Measurements from ENCODE around the gene HMGCS1. TPM values are rescaled to one million over a fixed set of nuclear protein-coding genes. Genes with fewer than 3 reads are reported as not detected.

The HMGCS1 gene
- 10 to 100 TPM; 71.1 to 97.5 TPM for total RNA-seq
- 66.1 to 117 reads per million in 2 donors for total RNA-seq

GRCh38 chr5:43313035-43313853, at the start of gene HMGCS1:
HMGCS1 (minus strand) TSS chr5:43313412; CDS start chr5:43298965, 14,447 bp downstream.
- peaks cover 20% of the 10 kb centered on the region for H3K27me3 Mint-ChIP-seq
- DNase-seq (peak; percentile 95 to 97 (median 97)), ATAC-seq (peak; percentile 91)
- H3K9me3 ChIP-seq (ENCODE audit: control insufficient read depth, low read length, poor library complexity, severe bottlenecking), result no peaks in the 10 kb centered on the region
- peak within 1 kb of the TSS; percentile 98 for H3K4me3 Mint-ChIP-seq
- peaks cover 26% of the 10 kb centered on the region for H3K4me1 Mint-ChIP-seq
- H3K36me3 Mint-ChIP-seq (ENCODE audit: low read depth), result peaks cover 4% of the 10 kb centered on the region
- H3K27ac Mint-ChIP-seq, result peak within 1 kb of the TSS; percentile 91

DNA sequence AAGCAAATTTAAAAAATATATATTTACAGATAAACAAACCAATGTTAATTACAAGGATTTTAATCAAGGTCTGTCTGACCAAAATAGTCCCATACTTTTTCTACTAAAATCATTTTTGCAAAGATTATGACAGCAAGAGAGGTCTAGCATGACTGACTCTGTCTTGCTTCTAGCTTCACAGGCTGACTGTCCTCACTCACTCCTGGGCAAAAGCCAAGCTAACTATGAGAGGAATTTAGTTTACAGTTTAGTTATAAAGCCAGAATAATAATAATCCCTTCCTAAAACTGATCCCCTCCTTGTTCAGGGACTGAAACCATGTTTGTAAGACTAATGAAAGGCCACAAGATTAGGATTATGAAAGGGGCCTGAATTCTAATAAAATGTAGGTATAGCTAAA, 45.5 kb upstream of the HMGCS1 start:
- no peak overlapping the region for H3K4me3 Mint-ChIP-seq
- no peaks in the 10 kb centered on the region for H3K9me3 ChIP-seq (ENCODE audit: control insufficient read depth, low read length, poor library complexity, severe bottlenecking)

DNA sequence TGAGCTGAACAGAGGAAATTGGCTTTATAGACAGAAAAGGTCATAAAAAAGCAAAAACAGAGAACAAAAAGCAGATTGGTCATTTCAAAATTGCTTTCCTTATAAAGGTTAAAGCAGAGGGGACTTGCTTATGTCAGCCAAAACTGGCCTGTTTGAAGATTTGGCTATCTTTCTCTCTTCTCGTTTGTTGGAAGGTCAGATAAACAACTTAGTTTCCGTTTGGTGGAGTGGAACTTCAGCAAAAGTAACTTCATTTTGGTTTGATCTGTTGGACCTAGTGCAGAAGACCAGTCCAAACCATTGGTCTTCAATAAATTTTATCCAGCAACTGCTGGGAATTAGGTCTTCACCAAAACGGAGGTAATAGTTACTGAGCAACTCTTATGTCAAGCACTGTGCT, 45.1 kb upstream of the HMGCS1 start:
- no peaks in the 10 kb centered on the region for H3K36me3 Mint-ChIP-seq (ENCODE audit: low read depth)
- no peak overlapping the region for H3K4me3 Mint-ChIP-seq
- no peaks in the 10 kb centered on the region for H3K27me3 Mint-ChIP-seq
- H3K27ac Mint-ChIP-seq, result no peak overlapping the region
- H3K4me1 Mint-ChIP-seq, result no peaks in the 10 kb centered on the region
- ATAC-seq, result no peak
- no peak for DNase-seq
- H3K9me3 ChIP-seq (ENCODE audit: control insufficient read depth, low read length, poor library complexity, severe bottlenecking), result no peaks in the 10 kb centered on the region

More for the DNA sequence above, 45.5 kb upstream of the HMGCS1 start:
- no peak for ATAC-seq
- no peak overlapping the region for H3K27ac Mint-ChIP-seq
- H3K27me3 Mint-ChIP-seq, result no peaks in the 10 kb centered on the region
- H3K36me3 Mint-ChIP-seq (ENCODE audit: low read depth), result no peaks in the 10 kb centered on the region
- no peaks in the 10 kb centered on the region for H3K4me1 Mint-ChIP-seq
- no peak for DNase-seq

GRCh38 chr5:43357878-43358281, 44.7 kb upstream of the HMGCS1 start:
- ATAC-seq, result no peak

DNA sequence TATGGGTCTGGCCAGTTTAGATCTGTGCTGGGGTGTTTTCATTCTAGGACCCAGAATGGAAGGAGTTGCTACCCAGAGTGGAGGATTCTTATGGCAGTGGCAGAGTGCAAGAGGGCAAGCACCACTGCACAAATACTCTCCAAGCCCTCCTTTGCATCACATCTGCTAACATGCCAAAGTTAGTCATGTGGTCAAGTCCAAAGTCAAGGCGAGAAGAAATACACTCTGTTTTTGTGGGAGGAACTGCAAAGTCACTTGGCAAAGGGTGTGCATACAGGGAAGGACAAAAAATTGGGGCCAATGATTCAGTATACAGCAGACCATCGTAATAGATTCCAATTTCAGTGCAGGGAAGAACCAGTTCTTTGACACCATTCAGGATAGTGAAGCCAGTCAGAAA, 43.9 kb upstream of the HMGCS1 start:
- no peak for ATAC-seq
- H3K9me3 ChIP-seq (ENCODE audit: control insufficient read depth, low read length, poor library complexity, severe bottlenecking), result no peaks in the 10 kb centered on the region

More at GRCh38 chr5:43357878-43358281, 44.7 kb upstream of the HMGCS1 start:
- Mint-ChIP-seq H3K4me1 (no peaks in the 10 kb centered on the region), H3K36me3 (ENCODE audit: low read depth) (no peaks in the 10 kb centered on the region), H3K27me3 (no peaks in the 10 kb centered on the region), H3K27ac (no peak overlapping the region), H3K4me3 (no peak overlapping the region)
- DNase-seq, result no peak
- no peaks in the 10 kb centered on the region for H3K9me3 ChIP-seq (ENCODE audit: control insufficient read depth, low read length, poor library complexity, severe bottlenecking)

DNA sequence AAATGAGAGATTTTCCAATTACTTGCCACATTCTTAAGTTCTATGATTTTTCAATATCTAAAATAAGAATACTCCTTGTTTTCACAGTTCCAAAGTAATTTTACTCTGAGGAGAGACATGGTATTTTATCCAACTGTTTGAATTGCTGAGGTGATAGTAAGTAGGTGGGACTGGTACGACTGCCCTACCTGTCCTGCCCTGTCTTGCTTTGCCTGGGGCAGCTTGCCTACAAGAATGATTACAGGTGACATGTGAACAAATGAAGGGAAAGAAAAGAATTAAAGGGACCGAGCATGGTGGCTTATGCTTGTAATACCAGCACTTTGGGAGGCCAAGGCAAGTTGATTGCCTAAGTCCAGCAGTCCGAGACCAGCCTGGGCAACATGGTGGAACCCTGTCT, 41.6 kb upstream of the HMGCS1 start:
- H3K27ac Mint-ChIP-seq, result no peak overlapping the region
- H3K4me3 Mint-ChIP-seq, result no peak overlapping the region
- ATAC-seq (no peak), DNase-seq (no peak)
- peaks cover 10% of the 10 kb centered on the region for H3K27me3 Mint-ChIP-seq
- H3K9me3 ChIP-seq (ENCODE audit: control insufficient read depth, low read length, poor library complexity, severe bottlenecking), result no peaks in the 10 kb centered on the region
- H3K4me1 Mint-ChIP-seq, result no peaks in the 10 kb centered on the region
- peaks cover 2% of the 10 kb centered on the region for H3K36me3 Mint-ChIP-seq (ENCODE audit: low read depth)

More for the DNA sequence above, 43.9 kb upstream of the HMGCS1 start:
- Mint-ChIP-seq H3K27me3 (no peaks in the 10 kb centered on the region), H3K36me3 (ENCODE audit: low read depth) (no peaks in the 10 kb centered on the region), H3K4me1 (no peaks in the 10 kb centered on the region), H3K27ac (no peak overlapping the region), H3K4me3 (no peak overlapping the region)
- no peak for DNase-seq

DNA sequence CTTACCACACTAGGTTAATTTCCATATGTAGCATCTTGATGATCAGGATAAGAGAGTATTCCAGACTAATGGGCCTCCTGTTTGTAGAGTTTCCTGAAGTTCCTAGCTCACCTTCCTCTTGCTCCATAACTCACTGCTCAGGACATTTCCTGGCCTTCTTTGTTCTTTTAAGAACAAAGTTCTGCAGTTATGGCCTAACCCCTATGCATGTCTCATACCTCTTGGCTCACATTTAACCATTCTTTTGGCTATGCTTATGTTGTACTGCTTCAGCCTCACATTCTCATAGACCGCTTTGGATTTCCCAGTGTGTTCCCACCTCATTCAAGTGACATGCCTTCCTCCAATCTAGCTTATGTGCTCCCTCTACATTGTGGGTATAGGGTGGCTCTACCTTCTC, 40.5 kb upstream of the HMGCS1 start:
- H3K36me3 Mint-ChIP-seq (ENCODE audit: low read depth), result peaks cover 2% of the 10 kb centered on the region
- H3K4me3 Mint-ChIP-seq, result no peak overlapping the region
- H3K27ac Mint-ChIP-seq, result no peak overlapping the region
- DNase-seq (no peak), ATAC-seq (no peak)
- H3K27me3 Mint-ChIP-seq, result peaks cover 14% of the 10 kb centered on the region
- no peaks in the 10 kb centered on the region for H3K4me1 Mint-ChIP-seq
- H3K9me3 ChIP-seq (ENCODE audit: control insufficient read depth, low read length, poor library complexity, severe bottlenecking), result no peaks in the 10 kb centered on the region

DNA sequence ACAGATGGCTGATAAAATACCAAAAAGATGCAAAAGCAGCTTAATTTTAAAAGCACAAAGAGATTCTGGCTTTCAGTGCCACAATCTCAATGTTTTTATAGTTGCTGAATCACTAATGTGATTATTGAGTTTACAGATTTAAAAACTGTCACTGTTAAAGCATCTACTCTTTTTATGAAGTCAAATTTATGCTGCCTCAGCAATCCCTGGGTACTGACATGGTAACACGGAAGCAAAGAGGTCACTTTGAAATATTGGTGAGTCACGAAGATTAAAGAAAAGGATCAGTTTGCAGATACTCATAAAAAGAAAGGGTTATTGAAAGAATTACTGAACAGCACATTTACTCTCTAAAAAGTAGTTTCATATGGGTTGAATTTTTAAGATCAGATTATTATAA, 39.7 kb upstream of the HMGCS1 start:
- H3K27me3 Mint-ChIP-seq, result peaks cover 21% of the 10 kb centered on the region
- ATAC-seq (no peak), DNase-seq (no peak)
- no peak overlapping the region for H3K27ac Mint-ChIP-seq
- H3K36me3 Mint-ChIP-seq (ENCODE audit: low read depth), result peaks cover 2% of the 10 kb centered on the region
- no peaks in the 10 kb centered on the region for H3K4me1 Mint-ChIP-seq
- no peak overlapping the region for H3K4me3 Mint-ChIP-seq
- no peaks in the 10 kb centered on the region for H3K9me3 ChIP-seq (ENCODE audit: control insufficient read depth, low read length, poor library complexity, severe bottlenecking)

GRCh38 chr5:43352131-43352530, 38.9 kb upstream of the HMGCS1 start:
- ATAC-seq, result no peak
- no peak for DNase-seq
- Mint-ChIP-seq H3K27ac (no peak overlapping the region), H3K27me3 (peaks cover 21% of the 10 kb centered on the region), H3K36me3 (ENCODE audit: low read depth) (peaks cover 2% of the 10 kb centered on the region), H3K4me3 (no peak overlapping the region), H3K4me1 (no peaks in the 10 kb centered on the region)
- no peaks in the 10 kb centered on the region for H3K9me3 ChIP-seq (ENCODE audit: control insufficient read depth, low read length, poor library complexity, severe bottlenecking)

DNA sequence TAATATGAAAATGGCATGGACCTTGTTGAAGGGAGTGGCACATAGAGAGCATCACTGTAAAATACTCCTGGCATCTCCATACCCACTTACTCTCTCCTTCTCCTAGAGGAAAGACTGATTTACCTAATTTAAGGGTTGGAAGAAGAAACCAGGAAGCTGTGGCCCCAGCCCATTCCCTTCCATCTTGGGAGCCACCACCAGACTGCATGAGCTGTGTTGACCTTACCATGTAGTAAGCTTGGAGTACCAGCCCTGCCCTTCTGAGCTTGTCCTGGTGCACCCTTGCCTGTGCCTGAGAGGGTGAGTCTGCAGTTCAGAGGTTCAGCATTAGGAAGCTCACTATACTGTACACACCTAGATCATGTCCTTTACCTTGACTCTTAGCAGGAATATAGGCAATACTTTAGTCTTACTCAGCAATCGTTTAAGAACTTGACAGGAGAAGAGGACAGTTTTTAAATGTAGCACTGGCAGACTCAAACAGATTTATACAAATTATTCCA, 35.7 kb upstream of the HMGCS1 start:
- no peak for DNase-seq
- Mint-ChIP-seq H3K27me3 (peaks cover 21% of the 10 kb centered on the region), H3K4me1 (no peaks in the 10 kb centered on the region), H3K27ac (no peak overlapping the region), H3K36me3 (ENCODE audit: low read depth) (peaks cover 2% of the 10 kb centered on the region), H3K4me3 (no peak overlapping the region)
- no peaks in the 10 kb centered on the region for H3K9me3 ChIP-seq (ENCODE audit: control insufficient read depth, low read length, poor library complexity, severe bottlenecking)
- ATAC-seq, result no peak

DNA sequence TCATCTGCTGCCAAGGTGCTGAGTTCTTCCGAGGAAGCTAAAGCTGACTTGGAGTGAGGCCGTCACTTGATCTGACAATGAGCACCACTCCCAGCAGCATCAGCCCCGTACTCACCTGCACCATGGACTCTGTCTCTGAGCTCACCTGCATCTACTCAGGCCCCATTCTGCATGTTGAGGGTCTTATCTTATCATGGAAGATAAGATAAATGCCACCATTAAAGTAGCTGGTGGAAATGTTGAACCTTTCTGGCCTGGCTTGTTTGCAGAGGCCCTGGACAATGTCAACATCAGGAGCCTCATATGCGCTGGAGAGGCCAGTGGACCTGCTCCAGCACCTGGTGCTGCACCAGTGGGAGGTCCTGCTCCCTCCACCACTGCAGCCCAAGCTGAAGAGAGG, 35.0 kb upstream of the HMGCS1 start:
- no peak for DNase-seq
- H3K9me3 ChIP-seq (ENCODE audit: control insufficient read depth, low read length, poor library complexity, severe bottlenecking), result no peaks in the 10 kb centered on the region
- Mint-ChIP-seq H3K36me3 (ENCODE audit: low read depth) (peaks cover 2% of the 10 kb centered on the region), H3K27ac (no peak overlapping the region), H3K4me1 (no peaks in the 10 kb centered on the region), H3K4me3 (no peak overlapping the region), H3K27me3 (peaks cover 21% of the 10 kb centered on the region)
- ATAC-seq, result no peak

- Mint-ChIP-seq H3K27me3 (no peaks in the 10 kb centered on the region), H3K4me1 (no peaks in the 10 kb centered on the region), H3K4me3 (no peak overlapping the region), H3K27ac (no peak overlapping the region), H3K36me3 (ENCODE audit: low read depth) (peaks cover 2% of the 10 kb centered on the region)
- H3K9me3 ChIP-seq (ENCODE audit: control insufficient read depth, low read length, poor library complexity, severe bottlenecking), result peaks cover 5% of the 10 kb centered on the region
- ATAC-seq, result no peak
- no peak for DNase-seq
Measured at GRCh38 chr5:43338862-43339261, 25.6 kb upstream of the HMGCS1 start.

- ATAC-seq (no peak), DNase-seq (no peak)
- H3K27me3 Mint-ChIP-seq, result peaks cover 16% of the 10 kb centered on the region
- peaks cover 5% of the 10 kb centered on the region for H3K9me3 ChIP-seq (ENCODE audit: control insufficient read depth, low read length, poor library complexity, severe bottlenecking)
- no peak overlapping the region for H3K4me3 Mint-ChIP-seq
- peaks cover 7% of the 10 kb centered on the region for H3K36me3 Mint-ChIP-seq (ENCODE audit: low read depth)
- H3K27ac Mint-ChIP-seq, result no peak overlapping the region
- no peaks in the 10 kb centered on the region for H3K4me1 Mint-ChIP-seq
Measured at GRCh38 chr5:43336159-43336558, 22.9 kb upstream of the HMGCS1 start.

DNA sequence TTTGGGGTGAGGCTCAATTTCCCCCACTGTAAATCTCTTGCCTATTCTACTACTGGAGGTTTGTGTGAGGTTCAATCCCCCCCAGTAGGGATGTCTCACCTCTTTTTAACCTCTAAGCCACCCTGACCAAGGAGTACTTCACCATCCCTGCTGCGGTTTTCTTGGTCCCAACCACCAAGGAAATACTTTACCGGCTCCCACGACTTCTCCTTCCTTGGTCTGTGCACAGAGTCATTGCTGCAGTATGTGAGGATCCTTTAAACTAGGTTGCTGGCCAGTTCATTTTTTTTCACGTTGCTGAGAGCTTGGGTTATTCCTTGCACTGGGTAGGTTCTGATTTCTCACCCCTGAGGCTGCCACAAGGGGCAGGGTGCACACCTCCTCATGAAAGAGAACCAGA, 22.5 kb upstream of the HMGCS1 start:
- Mint-ChIP-seq H3K4me1 (no peaks in the 10 kb centered on the region), H3K36me3 (ENCODE audit: low read depth) (peaks cover 7% of the 10 kb centered on the region), H3K27me3 (peaks cover 16% of the 10 kb centered on the region), H3K27ac (no peak overlapping the region), H3K4me3 (no peak overlapping the region)
- DNase-seq (no peak), ATAC-seq (no peak)
- H3K9me3 ChIP-seq (ENCODE audit: control insufficient read depth, low read length, poor library complexity, severe bottlenecking), result peaks cover 5% of the 10 kb centered on the region

Measured in T-helper 17 cell (primary cell).